ENCODE data around the gene TNFSF8. TPM values are rescaled to one million over a fixed set of nuclear protein-coding genes. Genes with fewer than 3 reads are reported as not detected.

The TNFSF8 gene
- total RNA-seq, 1 experiment from 2014 or later = not detected

DNA sequence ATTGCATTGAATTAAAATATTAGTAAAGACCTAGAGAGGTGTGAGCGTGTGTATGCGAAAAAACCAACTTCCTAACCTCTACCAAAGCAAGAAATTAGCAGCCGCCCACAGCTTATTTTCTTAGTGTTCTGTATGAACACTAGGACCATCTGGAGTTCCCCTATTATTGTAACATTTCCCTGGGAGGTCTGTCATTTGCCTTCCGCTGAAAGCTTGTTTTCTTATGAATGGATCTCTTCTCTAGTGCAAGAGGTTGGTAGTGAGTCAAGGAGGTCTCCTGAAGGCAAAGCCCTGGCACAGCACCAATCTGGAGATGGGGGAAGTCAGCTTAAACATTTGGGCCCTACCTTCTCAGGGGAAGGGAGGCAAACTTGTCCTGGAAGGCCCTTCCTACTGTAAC lies 10.8 kb downstream of the TNFSF8 start (continued):
- TF ChIP-seq, protein P1, sequence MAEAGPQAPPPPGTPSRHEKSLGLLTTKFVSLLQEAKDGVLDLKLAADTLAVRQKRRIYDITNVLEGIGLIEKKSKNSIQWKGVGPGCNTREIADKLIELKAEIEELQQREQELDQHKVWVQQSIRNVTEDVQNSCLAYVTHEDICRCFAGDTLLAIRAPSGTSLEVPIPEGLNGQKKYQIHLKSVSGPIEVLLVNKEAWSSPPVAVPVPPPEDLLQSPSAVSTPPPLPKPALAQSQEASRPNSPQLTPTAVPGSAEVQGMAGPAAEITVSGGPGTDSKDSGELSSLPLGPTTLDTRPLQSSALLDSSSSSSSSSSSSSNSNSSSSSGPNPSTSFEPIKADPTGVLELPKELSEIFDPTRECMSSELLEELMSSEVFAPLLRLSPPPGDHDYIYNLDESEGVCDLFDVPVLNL (CRISPR knock-in tag; IDR thresholded peaks at IDR 0.05; ENCODE audit: borderline replicate concordance, low read depth) = no peak
- no peak for TF ChIP-seq ZNF423 (CRISPR knock-in tag; IDR thresholded peaks at IDR 0.05)
- TF ChIP-seq ZNF671 (CRISPR knock-in tag; IDR thresholded peaks at IDR 0.05) = no peak
- TF ChIP-seq ZNF317 (CRISPR knock-in tag; IDR thresholded peaks at IDR 0.05; ENCODE audit: borderline replicate concordance, low read depth) = no peak
- TF ChIP-seq, protein P2, sequence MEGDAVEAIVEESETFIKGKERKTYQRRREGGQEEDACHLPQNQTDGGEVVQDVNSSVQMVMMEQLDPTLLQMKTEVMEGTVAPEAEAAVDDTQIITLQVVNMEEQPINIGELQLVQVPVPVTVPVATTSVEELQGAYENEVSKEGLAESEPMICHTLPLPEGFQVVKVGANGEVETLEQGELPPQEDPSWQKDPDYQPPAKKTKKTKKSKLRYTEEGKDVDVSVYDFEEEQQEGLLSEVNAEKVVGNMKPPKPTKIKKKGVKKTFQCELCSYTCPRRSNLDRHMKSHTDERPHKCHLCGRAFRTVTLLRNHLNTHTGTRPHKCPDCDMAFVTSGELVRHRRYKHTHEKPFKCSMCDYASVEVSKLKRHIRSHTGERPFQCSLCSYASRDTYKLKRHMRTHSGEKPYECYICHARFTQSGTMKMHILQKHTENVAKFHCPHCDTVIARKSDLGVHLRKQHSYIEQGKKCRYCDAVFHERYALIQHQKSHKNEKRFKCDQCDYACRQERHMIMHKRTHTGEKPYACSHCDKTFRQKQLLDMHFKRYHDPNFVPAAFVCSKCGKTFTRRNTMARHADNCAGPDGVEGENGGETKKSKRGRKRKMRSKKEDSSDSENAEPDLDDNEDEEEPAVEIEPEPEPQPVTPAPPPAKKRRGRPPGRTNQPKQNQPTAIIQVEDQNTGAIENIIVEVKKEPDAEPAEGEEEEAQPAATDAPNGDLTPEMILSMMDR (IDR thresholded peaks at IDR 0.05) = no peak
- no peak for TF ChIP-seq IRF2 (CRISPR knock-in tag; IDR thresholded peaks at IDR 0.05; ENCODE audit: borderline replicate concordance, low read depth)
- no peak for TF ChIP-seq CREM (CRISPR knock-in tag; IDR thresholded peaks at IDR 0.05)
- no peak for TF ChIP-seq NFE2L1 (CRISPR knock-in tag; IDR thresholded peaks at IDR 0.05)
- TF ChIP-seq, protein P3, sequence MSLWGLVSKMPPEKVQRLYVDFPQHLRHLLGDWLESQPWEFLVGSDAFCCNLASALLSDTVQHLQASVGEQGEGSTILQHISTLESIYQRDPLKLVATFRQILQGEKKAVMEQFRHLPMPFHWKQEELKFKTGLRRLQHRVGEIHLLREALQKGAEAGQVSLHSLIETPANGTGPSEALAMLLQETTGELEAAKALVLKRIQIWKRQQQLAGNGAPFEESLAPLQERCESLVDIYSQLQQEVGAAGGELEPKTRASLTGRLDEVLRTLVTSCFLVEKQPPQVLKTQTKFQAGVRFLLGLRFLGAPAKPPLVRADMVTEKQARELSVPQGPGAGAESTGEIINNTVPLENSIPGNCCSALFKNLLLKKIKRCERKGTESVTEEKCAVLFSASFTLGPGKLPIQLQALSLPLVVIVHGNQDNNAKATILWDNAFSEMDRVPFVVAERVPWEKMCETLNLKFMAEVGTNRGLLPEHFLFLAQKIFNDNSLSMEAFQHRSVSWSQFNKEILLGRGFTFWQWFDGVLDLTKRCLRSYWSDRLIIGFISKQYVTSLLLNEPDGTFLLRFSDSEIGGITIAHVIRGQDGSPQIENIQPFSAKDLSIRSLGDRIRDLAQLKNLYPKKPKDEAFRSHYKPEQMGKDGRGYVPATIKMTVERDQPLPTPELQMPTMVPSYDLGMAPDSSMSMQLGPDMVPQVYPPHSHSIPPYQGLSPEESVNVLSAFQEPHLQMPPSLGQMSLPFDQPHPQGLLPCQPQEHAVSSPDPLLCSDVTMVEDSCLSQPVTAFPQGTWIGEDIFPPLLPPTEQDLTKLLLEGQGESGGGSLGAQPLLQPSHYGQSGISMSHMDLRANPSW (CRISPR knock-in tag; conservative IDR thresholded peaks at IDR 0.05; ENCODE audit: low read depth) = no peak
- TF ChIP-seq, protein P4, sequence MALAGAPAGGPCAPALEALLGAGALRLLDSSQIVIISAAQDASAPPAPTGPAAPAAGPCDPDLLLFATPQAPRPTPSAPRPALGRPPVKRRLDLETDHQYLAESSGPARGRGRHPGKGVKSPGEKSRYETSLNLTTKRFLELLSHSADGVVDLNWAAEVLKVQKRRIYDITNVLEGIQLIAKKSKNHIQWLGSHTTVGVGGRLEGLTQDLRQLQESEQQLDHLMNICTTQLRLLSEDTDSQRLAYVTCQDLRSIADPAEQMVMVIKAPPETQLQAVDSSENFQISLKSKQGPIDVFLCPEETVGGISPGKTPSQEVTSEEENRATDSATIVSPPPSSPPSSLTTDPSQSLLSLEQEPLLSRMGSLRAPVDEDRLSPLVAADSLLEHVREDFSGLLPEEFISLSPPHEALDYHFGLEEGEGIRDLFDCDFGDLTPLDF (CRISPR knock-in tag; IDR thresholded peaks at IDR 0.05) = no peak
- no peak for TF ChIP-seq KAT7 (CRISPR knock-in tag; IDR thresholded peaks at IDR 0.05; ENCODE audit: borderline replicate concordance)
- TF ChIP-seq, protein P5, sequence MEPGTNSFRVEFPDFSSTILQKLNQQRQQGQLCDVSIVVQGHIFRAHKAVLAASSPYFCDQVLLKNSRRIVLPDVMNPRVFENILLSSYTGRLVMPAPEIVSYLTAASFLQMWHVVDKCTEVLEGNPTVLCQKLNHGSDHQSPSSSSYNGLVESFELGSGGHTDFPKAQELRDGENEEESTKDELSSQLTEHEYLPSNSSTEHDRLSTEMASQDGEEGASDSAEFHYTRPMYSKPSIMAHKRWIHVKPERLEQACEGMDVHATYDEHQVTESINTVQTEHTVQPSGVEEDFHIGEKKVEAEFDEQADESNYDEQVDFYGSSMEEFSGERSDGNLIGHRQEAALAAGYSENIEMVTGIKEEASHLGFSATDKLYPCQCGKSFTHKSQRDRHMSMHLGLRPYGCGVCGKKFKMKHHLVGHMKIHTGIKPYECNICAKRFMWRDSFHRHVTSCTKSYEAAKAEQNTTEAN (CRISPR knock-in tag; IDR thresholded peaks at IDR 0.05) = no peak
- TF ChIP-seq ATF1 (CRISPR knock-in tag; IDR thresholded peaks at IDR 0.05) = no peak
- TF ChIP-seq, protein P6, sequence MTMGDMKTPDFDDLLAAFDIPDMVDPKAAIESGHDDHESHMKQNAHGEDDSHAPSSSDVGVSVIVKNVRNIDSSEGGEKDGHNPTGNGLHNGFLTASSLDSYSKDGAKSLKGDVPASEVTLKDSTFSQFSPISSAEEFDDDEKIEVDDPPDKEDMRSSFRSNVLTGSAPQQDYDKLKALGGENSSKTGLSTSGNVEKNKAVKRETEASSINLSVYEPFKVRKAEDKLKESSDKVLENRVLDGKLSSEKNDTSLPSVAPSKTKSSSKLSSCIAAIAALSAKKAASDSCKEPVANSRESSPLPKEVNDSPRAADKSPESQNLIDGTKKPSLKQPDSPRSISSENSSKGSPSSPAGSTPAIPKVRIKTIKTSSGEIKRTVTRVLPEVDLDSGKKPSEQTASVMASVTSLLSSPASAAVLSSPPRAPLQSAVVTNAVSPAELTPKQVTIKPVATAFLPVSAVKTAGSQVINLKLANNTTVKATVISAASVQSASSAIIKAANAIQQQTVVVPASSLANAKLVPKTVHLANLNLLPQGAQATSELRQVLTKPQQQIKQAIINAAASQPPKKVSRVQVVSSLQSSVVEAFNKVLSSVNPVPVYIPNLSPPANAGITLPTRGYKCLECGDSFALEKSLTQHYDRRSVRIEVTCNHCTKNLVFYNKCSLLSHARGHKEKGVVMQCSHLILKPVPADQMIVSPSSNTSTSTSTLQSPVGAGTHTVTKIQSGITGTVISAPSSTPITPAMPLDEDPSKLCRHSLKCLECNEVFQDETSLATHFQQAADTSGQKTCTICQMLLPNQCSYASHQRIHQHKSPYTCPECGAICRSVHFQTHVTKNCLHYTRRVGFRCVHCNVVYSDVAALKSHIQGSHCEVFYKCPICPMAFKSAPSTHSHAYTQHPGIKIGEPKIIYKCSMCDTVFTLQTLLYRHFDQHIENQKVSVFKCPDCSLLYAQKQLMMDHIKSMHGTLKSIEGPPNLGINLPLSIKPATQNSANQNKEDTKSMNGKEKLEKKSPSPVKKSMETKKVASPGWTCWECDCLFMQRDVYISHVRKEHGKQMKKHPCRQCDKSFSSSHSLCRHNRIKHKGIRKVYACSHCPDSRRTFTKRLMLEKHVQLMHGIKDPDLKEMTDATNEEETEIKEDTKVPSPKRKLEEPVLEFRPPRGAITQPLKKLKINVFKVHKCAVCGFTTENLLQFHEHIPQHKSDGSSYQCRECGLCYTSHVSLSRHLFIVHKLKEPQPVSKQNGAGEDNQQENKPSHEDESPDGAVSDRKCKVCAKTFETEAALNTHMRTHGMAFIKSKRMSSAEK (CRISPR knock-in tag; IDR thresholded peaks at IDR 0.05; ENCODE audit: borderline replicate concordance) = no peak

Data from WTC11 (cell line).